RCC 7860 (cell line): ENCODE results near the gene UBR4.

ENCODE experiments used
- DNase-seq: peaks from one replicate; pipeline ENCODE4 v3.0.0-alpha.2; 2015; ENCODE audit warnings: low spot score
- FAIRE-seq: peaks from 2 replicates; lab custom pipeline; 2012; peaks lifted over from hg19 to GRCh38; lab: Jason Lieb, UNC

Gene UBR4

DNA sequence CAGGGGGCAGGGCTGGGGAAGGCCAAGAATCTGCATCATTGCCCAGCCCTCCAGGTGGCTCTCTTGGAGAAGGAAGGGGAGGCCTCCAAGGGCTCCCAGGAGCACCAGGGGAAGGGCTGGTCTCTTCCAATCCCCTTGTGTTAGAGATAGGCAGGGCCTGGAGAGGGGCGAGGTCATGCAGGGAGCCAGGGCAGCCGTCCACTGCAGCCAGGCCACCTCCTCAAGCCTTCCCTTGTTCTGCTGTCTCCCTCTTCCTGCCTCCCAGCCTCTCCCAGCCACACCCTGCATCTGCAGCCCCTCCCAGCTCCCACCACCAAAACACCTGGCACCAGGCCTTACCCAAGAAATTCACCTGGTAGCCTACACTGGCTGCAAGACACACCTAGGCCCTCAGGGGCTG lies 148.3 kb downstream of the UBR4 start:
- FAIRE-seq = no peak

GRCh38 chr1:19061343-19061742 lies 148.7 kb downstream of the UBR4 start:
- DNase-seq (no peak), FAIRE-seq (no peak)

More for the DNA sequence above, 148.3 kb downstream of the UBR4 start:
- no peak for DNase-seq

GRCh38 chr1:19059773-19060172 lies 150.3 kb downstream of the UBR4 start:
- FAIRE-seq (no peak), DNase-seq (no peak)

DNA sequence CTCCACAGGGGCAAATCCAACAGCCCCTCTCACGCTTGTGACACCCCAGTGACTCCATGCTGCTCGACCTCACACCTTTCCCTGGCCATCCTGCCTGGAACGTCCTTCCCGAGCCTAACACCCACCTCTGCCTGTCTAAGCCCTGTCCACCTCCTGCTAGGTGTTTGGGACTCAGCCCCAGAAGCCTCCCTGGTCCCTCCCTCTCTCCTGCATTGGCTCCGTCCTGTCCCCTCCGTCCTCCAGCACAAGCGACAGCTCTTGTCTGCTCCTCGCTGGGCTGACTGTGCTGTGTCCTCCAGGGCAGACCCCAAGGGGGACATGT lies 151.6 kb downstream of the UBR4 start:
- no peak for FAIRE-seq

DNA sequence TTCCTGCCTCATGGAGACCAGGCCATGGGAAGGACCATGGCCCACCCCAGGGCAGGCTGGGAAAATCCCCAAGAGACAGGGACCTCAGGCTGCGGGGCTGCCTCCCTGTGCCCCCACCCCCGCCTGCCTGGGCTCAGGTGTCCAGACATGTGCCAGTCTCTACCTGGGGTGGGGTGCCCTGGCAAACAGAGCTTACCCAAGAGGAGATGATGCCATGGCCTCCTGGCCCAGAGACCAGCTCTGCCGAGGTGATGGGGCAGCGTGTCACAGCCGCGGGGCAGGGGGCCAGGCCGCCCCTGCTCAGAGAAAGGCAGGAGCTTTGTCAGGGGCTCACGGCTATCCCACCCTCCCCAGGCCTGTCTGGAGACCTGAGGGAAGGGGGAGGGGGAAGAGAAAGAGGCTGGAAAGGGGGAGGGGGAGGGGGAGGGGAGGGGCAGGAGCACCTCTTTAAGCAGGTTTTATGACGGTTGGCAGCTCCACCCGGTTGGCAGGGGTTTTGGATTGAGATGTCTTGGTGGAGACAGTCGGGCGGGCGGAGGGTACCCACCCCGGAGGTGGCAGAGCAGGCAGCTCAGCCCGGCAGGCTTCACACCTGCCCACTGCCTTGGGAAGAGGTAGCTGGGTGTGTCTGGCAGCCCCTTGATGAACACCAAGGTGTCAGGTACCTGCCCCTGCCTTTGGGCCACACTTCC lies 152.1 kb downstream of the UBR4 start:
- DNase-seq = no peak
- FAIRE-seq = no peak

More for the DNA sequence above, 151.6 kb downstream of the UBR4 start:
- no peak for DNase-seq

GRCh38 chr1:19057182-19057779 lies 152.8 kb downstream of the UBR4 start:
- no peak for FAIRE-seq
- DNase-seq = no peak

- DNase-seq (no peak), FAIRE-seq (no peak)
These were observed 154.4 kb downstream of the UBR4 start for GRCh38 chr1:19055701-19056100.

- DNase-seq (no peak), FAIRE-seq (no peak)
These were observed 155.1 kb downstream of the UBR4 start for GRCh38 chr1:19055001-19055400.

DNA sequence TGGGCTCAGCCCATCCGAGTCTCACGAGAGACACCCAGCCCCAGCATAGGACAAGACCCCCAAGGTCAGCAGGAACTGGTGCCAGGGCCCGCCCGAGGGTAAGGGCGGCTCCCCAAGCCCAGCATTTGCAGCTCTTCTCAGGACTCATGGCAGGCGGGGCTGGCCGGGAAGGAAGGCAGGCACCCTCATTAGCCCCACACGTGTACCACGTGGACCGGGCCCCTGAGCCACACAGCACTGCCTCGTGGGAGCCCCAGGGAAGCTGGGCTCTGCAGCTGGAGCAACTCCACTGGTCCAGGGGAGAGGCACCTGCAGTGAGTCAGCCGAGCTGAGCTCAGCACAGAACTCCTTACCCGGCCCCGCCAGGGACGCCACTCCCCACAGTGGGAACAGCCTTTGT lies 155.8 kb downstream of the UBR4 start:
- DNase-seq (no peak), FAIRE-seq (no peak)

- no peak for FAIRE-seq
- no peak for DNase-seq
These were observed 156.6 kb downstream of the UBR4 start for GRCh38 chr1:19053486-19053885.

GRCh38 chr1:19049798-19050197 lies 160.3 kb downstream of the UBR4 start:
- DNase-seq (no peak), FAIRE-seq (no peak)

GRCh38 chr1:19049128-19049768 lies 160.8 kb downstream of the UBR4 start:
- FAIRE-seq (no peak), DNase-seq (no peak)

DNA sequence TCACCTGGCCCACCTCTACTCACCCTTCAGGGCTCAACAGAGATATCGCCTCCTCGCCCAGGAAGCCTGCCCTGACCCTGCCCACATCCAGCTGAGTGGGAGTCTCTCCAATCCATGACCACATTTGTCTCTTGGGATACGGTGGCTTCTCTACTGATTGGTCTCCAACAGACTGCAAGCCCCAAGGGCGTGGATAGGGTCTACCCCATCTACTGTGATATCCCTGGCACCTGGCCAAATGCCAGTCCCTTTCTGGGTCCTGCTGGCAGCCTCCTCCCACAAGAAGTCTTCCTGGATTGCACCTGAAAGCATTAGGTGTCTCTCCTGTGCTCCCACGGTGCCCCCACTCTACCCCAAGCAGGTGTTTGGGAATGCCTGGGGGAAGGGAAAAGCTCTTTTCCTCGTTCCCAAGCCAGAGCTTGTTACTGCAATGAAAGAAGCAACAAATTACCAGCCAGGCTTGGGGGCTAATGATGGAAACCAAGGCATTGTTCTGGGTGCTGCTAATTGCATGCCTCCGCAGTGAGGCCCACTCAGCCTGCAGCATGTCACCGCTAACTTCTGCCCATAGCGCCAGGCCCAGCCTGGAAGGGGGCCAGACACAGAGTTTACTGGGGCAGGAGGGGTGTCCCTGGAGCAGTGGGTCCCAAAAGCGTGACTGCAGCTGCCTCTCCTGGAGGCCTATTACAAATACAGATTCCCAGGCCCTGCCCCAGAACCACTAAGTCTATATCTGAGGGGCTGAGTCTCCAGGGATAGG lies 162.9 kb downstream of the UBR4 start:
- FAIRE-seq = no peak
- DNase-seq = no peak

- DNase-seq (peak; percentile 18), FAIRE-seq (no peak)
These were observed 163.9 kb downstream of the UBR4 start for GRCh38 chr1:19045898-19046880.

- FAIRE-seq (no peak), DNase-seq (peak; percentile 52)
These were observed 164.9 kb downstream of the UBR4 start for GRCh38 chr1:19044975-19045831.

DNA sequence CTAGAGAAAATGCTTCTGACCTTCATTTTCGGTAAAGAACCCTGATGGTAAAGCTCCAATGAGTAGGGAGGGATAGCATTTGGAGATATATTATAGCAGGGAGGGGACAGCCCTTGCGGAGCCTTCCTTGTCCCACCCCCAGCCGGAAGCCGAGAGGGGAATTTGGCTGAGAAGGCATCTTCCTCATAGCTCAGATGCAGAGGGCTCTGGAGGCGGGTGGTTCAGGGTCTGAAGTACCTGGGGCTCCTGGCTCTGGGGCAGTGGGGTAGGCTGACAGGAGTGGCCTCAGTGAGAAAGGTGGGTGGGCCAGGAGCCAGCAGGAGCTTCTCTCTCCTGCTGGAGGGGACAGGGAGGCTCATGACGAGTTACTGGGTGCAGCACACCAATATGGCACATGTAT lies 165.6 kb downstream of the UBR4 start:
- no peak for DNase-seq
- no peak for FAIRE-seq

DNA sequence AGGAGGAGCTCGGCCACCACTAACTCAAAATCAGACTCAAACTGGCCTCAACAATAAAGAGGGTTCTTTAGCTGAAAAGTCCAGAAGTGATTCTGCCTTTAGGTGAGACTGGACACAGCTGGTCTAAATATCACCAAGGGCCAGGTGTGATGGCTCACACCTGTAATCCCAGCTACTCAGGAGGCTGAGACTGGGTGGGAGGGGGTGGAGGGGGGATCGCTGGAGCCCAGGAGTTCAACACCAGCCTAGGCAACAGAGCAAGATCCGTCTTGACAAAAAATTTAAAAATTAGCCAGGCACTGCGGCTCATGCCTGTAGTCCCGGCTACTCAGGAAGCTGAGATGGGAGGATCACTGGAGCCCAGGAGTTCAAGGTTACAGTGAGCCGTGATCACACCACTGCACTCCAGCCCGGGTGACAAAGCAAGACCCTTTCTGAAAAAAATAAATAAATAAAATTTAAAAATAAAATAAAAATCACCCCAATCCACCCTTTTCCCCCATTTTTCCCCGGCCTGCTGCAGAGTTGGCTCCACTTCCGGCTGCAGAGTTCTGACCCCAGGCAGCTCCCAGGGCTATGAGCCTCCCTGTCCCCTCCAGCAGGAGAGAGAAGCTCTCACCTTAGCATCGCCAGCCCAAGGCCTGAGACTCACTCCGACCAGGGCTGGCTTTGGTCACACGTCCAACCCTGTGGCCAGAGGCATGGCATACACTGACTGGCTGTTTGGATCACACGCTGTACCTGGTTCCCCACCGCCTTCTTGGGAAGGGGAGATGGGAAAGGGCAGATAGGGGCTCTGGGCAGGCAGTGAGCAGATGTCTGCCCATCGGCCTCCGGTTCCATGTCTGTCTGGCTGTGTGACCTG lies 166.3 kb downstream of the UBR4 start:
- FAIRE-seq (no peak), DNase-seq (no peak)

DNA sequence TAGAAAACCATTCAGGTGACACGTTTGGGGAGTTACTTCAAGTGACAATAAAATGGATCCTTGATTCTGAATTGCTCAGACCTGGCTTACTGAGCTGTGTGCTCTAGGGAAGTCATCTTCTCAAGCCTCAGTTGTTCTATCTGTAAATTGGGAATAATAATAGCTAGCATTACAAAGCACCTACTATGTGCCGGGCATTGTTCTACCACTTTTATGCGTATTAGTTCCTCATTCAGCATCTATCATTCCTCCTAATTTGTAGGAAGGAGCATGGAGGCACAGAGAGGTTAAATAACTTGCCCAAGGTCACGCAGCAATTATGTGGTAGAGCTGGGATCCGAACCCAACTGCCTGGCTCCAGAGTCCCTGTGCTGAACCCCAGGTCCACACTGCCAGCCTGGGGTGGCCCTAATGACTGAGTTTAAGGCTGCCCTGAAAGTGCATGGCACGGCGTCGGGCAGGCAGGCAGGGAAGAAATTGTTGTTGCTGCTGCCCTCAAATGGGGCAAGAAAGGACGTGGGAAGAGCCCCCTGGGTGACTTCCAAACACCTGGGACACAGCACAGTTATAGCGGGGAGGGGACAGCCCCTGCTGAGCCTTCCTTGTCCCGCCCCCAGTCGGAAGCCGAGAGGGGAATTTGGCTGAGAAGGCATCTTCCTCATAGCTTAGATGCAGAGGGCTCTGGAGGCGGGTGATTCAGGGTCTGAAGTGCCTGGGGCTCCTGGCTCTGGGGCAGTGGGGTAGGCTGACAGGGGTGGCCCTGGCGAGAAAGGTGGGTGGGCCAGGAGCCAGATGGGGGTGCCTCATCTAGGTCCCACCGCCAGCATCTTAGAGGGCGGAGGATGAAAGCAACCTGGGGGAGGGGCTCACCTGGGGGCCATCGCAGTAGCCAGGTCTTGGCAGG lies 167.1 kb downstream of the UBR4 start:
- DNase-seq = no peak
- FAIRE-seq = no peak
